Posterior vena cava (tissue), 2 donors: Measurements from ENCODE around the gene NT5DC2. TPM values are rescaled to one million over a fixed set of nuclear protein-coding genes. Genes with fewer than 3 reads are reported as not detected.

Experiments used
- DNase-seq: peaks from one replicate; pipeline ENCODE4 v3.0.0-alpha.2; 2020; ENCODE audit warnings: low spot score
- intact Hi-C, 2 donors: fragments of 100-400 bp; cut with DNase I; formaldehyde crosslinking; loops; one replicate each; pipeline versions ENCODE4 v1.14.1 to v1.14.2; 2022 to 2023
- long read RNA-seq, 2 donors: library from polyadenylated mRNA; unstranded; transcript quantifications; one replicate each; pipeline ENCODE4 v2.0.0, GENCODE V29; 2020 to 2021
- total RNA-seq, 2 donors: library from RNA; stranded (reverse); fragmentation: NEBNext Ultra II Directional; extraction: Animal tissue kit (Norgen Biotek cat#: 25700); gene quantifications; one replicate each; pipeline ENCODE4 v1.2.1, GENCODE V29; 2021
- donor health status: DM: yes; HTN: yes; CAD: no.
- donor health status: DM: yes; HTN: yes; CAD: no.

Gene NT5DC2
- total RNA-seq: 10 to 100 TPM; 42.7 to 48.6 TPM
- long read RNA-seq, donor 1, transcript NT5DC2-202 (14 exons, 1,795 nt): major isoform, 50 of 68 reads
- long read RNA-seq, donor 1, partial matches to known transcripts: 6 of 68 reads
- long read RNA-seq, donor 1, other reads (novel, unspliced or antisense): 11 of 68 reads
- long read RNA-seq, donor 2, transcript NT5DC2-201 (14 exons, 2,047 nt): major isoform, 5 of 28 reads
- long read RNA-seq, donor 2, partial matches to known transcripts: 10 of 28 reads
- long read RNA-seq, donor 2, other reads (novel, unspliced or antisense): 9 of 28 reads

GRCh38 chr3:52533623-52534280 lies at the start of gene NT5DC2:
Gene NT5DC2, minus strand, starts transcription at chr3:52533857. Its CDS starts 120 bp downstream, at chr3:52533737.
- intact Hi-C loops: no loop called here
- peak; percentile 88 for DNase-seq

GRCh38 chr3:52574056-52574965 lies 40.7 kb upstream of the NT5DC2 start:
- intact Hi-C loops: no loop called here
- DNase-seq: no peak

GRCh38 chr3:52572221-52572620 lies 38.6 kb upstream of the NT5DC2 start:
- DNase-seq: no peak
- intact Hi-C loops: no loop called here

GRCh38 chr3:52570076-52570475 lies 36.4 kb upstream of the NT5DC2 start:
- intact Hi-C loops: no loop called here
- DNase-seq: no peak

GRCh38 chr3:52568069-52568468 lies 34.4 kb upstream of the NT5DC2 start:
- no peak for DNase-seq
- intact Hi-C loops: no loop called here

- intact Hi-C loops: no loop called here
- no peak for DNase-seq
Observed at GRCh38 chr3:52563984-52564383, 30.3 kb upstream of the NT5DC2 start.

- DNase-seq: no peak
- intact Hi-C loops: no loop called here
Observed at GRCh38 chr3:52561028-52561747, 27.5 kb upstream of the NT5DC2 start.

- DNase-seq: no peak
- intact Hi-C loops: no loop called here
Observed at GRCh38 chr3:52558436-52558835, 24.8 kb upstream of the NT5DC2 start.

GRCh38 chr3:52557011-52557960 lies 23.6 kb upstream of the NT5DC2 start:
- no peak for DNase-seq
- intact Hi-C loops: no loop called here

- intact Hi-C loops: no loop called here
- DNase-seq: no peak
Observed at GRCh38 chr3:52555056-52555455, 21.4 kb upstream of the NT5DC2 start.

- intact Hi-C loops: no loop called here
- no peak for DNase-seq
Observed at GRCh38 chr3:52554026-52554755, 20.5 kb upstream of the NT5DC2 start.

- DNase-seq: no peak
- intact Hi-C loops: loop anchor here in 1 of 2 donors (1.0 kb wide), 1 partner anchor 17 kb away; no protein-coding TSS in a partner anchor
Observed at GRCh38 chr3:52552089-52552488, 18.4 kb upstream of the NT5DC2 start.

GRCh38 chr3:52551118-52551517 lies 17.5 kb upstream of the NT5DC2 start:
- intact Hi-C loops: no loop called here
- DNase-seq: no peak

GRCh38 chr3:52547143-52547542 lies 13.5 kb upstream of the NT5DC2 start:
- DNase-seq: no peak
- intact Hi-C loops: no loop called here

- intact Hi-C loops: no loop called here
- DNase-seq: no peak
Observed at GRCh38 chr3:52546111-52546901, 12.6 kb upstream of the NT5DC2 start.

GRCh38 chr3:52544937-52545336 lies 11.3 kb upstream of the NT5DC2 start:
- intact Hi-C loops: no loop called here
- DNase-seq: no peak

- intact Hi-C loops: no loop called here
- DNase-seq: no peak
Observed at GRCh38 chr3:52541050-52541449, 7.4 kb upstream of the NT5DC2 start.
